Lower leg skin (tissue), 3 donors: ENCODE results near the gene BRD9.

Experiments used
- CTCF ChIP-seq, 3 donors: fragments of 450-650 bp; IDR thresholded peaks; one replicate each; pipeline ENCODE4 v1.5.1; 2016; ENCODE audit warnings: antibody characterized with exemption in 3 of 3, mild to moderate bottlenecking in 3 of 3, moderate library complexity in 2 of 3
- POLR2A ChIP-seq, 2 donors: fragments of 450-650 bp; IDR thresholded peaks; one replicate each; pipeline ENCODE4 v1.6.1; 2016 to 2017; ENCODE audit warnings: antibody characterized with exemption in 2 of 2, mild to moderate bottlenecking in 1 of 2, moderate library complexity in 1 of 2

- no peak for TF ChIP-seq CTCF (IDR thresholded peaks at IDR 0.05)
- no peak for TF ChIP-seq POLR2A (IDR thresholded peaks at IDR 0.05)
Measured at GRCh38 chr5:849651-850301, 42.8 kb downstream of the BRD9 start.
